ENCODE measurements around the gene SPDYE3. TPM values are rescaled to one million over a fixed set of nuclear protein-coding genes. Genes with fewer than 3 reads are reported as not detected.
"Not testable (repeated sequence)": the region's sequence is repeated elsewhere in the genome, so short reads cannot be mapped to it uniquely, and the experiment has no call there.

The SPDYE3 gene
- total RNA-seq (1 to 10 TPM; 2.8 to 5.7 TPM), polyA plus RNA-seq (ENCODE audit: insufficient read depth, low read depth, low replicate concordance) (3.9 TPM)
- long read RNA-seq, donor 1, partial matches to known transcripts = 6 of 13 reads
- long read RNA-seq, donor 1, other reads (novel, unspliced or antisense) = 7 of 13 reads
- long read RNA-seq, donor 2, partial matches to known transcripts = 7 of 7 reads
- long read RNA-seq, donor 2, other reads (novel, unspliced or antisense) = 0 of 7 reads

- H3K9me3 ChIP-seq; DNase-seq; H3K27me3 ChIP-seq; intact Hi-C loops (cut with DNase I; ENCODE audit: low total_unique reads); H3K4me3 ChIP-seq; H3K27ac ChIP-seq; H3K36me3 ChIP-seq (ENCODE audit: low read depth, missing control alignments); H3K4me1 ChIP-seq: not testable (repeated sequence)
- 87 to 93% methylated on average over 7 to 8 of the region's 8 CpGs for WGBS, 2 donors
These were observed at the start of gene SPDYE3 for GRCh38 chr7:100307402-100307801. Gene SPDYE3 (plus strand): TSS chr7:100307702. CDS start chr7:100307886, 184 bp downstream.

DNA sequence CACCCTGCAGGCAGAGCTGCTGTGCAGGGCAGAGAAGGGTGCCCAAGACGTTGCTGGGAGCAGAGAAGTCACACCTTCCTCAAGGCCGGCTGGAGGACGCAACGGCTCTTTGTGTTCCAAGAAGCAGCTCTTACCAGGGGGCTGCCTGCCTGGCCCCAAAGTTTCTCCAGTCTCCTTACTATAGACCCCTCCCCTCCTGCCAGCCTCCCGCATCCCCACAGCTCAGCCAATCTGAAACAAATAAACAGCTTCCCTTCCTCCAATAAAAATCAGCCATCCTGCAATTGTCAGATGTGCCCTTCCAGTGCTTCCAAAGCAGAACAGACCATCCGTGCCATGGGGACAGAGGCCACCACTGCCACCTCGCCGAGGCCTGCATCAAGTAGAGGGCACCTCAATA lies 47.5 kb upstream of the SPDYE3 start:
- H3K4me3 ChIP-seq; H3K27me3 ChIP-seq; H3K9me3 ChIP-seq; intact Hi-C loops (cut with DNase I; ENCODE audit: low total_unique reads); H3K27ac ChIP-seq; H3K36me3 ChIP-seq (ENCODE audit: low read depth, missing control alignments); H3K4me1 ChIP-seq; DNase-seq: not testable (repeated sequence)
- WGBS, 2 donors = 73 to 74% methylated on average over 8 of the region's 8 CpGs

- intact Hi-C loops (cut with DNase I; ENCODE audit: low total_unique reads); H3K36me3 ChIP-seq (ENCODE audit: low read depth, missing control alignments); H3K4me1 ChIP-seq; H3K27ac ChIP-seq; H3K27me3 ChIP-seq; H3K4me3 ChIP-seq; H3K9me3 ChIP-seq; DNase-seq: not testable (repeated sequence)
- WGBS, 2 donors = 97 to 100% methylated on average over 3 to 4 of the region's 4 CpGs
These were observed 44.6 kb upstream of the SPDYE3 start for GRCh38 chr7:100262896-100263295.

DNA sequence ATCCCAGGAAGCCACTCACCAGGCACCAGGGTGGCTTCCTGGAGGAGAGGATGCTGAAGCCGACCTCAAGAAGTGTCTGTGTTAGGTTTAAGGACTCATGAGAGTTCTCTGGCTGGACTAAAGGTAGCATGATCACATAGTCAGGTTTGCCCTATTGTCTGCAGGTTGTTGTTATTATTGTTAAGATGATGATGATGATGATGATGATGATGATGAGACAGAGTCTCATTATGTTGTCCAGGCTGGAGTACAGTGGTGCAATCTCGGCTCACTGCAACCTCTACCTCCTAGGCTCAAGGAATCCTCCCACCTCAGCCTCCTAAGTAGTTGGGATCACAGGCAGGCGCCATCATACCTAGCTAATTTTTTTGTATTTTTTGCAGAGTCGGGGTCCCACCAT lies 43.3 kb upstream of the SPDYE3 start:
- H3K27ac ChIP-seq; H3K4me3 ChIP-seq; H3K9me3 ChIP-seq; H3K27me3 ChIP-seq; H3K4me1 ChIP-seq; intact Hi-C loops (cut with DNase I; ENCODE audit: low total_unique reads); DNase-seq; H3K36me3 ChIP-seq (ENCODE audit: low read depth, missing control alignments): not testable (repeated sequence)
- WGBS, 2 donors = 91 to 95% methylated on average over 4 of the region's 4 CpGs

DNA sequence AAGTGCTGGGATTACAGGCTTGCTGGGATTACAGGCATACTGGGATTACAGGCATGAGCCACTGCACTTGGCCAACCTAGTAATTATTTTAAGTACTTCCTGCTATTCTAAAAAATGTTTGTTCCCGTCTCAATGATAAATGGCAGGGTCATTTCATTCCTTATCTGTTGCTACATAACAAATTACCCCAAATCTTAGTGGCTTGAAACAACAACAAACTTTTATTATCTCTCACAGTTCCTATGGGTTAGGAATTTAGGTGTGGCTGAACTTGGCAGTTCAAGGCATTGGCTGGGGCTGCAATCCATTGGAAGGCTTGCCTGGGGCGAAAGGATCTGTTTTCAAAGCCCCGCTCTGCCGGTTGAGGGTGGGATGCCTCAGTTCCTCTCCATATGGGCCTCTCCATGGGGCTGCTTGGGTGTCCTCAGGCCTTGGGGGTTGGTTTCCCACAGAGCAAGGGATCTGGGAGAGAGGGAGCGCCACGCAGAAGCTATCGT lies 42.8 kb upstream of the SPDYE3 start:
- H3K9me3 ChIP-seq; H3K4me1 ChIP-seq; DNase-seq; H3K4me3 ChIP-seq; H3K36me3 ChIP-seq (ENCODE audit: low read depth, missing control alignments); H3K27ac ChIP-seq; H3K27me3 ChIP-seq; intact Hi-C loops (cut with DNase I; ENCODE audit: low total_unique reads): not testable (repeated sequence)
- 61 to 78% methylated on average over 7 of the region's 7 CpGs for WGBS, 2 donors

DNA sequence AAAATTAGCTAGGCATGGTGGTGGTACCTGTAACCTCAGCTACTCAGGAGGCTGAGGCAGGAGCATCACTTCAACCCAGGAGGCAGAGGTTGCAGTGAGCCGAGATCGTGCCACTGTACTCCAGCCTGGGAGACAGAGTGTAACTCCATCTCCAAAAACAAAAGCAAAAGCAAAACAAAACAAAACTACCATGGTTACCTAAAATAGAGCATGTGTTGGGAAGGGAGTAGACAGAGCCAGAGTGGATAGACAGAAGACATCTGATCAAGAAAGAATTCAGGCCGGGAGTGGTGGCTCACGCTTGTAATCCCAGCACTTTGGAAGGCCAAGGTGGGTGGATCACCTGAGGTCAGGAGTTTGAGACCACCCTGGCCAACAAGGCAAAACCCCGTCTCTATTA lies 41.7 kb upstream of the SPDYE3 start:
- intact Hi-C loops (cut with DNase I; ENCODE audit: low total_unique reads); H3K4me1 ChIP-seq; DNase-seq; H3K27ac ChIP-seq; H3K4me3 ChIP-seq; H3K36me3 ChIP-seq (ENCODE audit: low read depth, missing control alignments); H3K27me3 ChIP-seq; H3K9me3 ChIP-seq: not testable (repeated sequence)
- 76 to 81% methylated on average over 5 of the region's 5 CpGs for WGBS, 2 donors

DNA sequence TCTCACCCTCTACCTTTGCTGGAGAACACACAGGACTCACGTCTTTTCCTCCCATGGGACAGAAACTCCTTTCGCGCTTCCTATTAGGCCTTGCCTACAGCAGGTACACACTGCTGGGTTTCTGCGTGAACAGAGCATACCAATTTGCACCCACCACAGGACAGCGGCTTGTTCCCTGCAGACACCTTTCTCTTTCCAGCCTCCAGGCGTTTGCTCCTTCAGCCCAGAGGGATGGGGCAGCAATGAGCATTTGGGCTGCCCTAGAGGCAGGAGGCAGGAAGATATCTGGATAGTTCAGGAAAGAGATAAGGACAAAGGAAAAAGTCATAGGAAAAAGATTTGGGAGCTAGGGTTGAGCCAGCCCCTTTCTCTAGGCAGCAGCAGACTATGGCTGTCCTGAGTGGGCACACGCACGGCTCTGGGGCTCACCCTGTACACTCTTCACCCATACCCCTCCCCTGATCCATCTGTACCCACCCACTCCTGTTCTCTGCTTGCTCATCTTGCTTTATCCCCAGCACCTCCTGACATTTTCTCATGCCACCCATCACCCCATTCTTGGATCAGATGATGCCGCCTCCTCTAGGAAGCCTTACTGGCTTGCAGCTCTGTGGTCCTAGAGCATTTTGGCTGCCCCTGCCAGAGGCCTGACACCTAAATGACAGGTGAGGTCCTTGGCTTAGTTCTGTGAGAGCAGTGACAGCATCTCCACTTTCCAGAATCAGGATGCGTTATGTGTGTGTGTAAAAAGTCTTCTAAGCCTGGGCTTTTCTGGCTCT lies 40.7 kb upstream of the SPDYE3 start:
- Histone ChIP-seq H3K36me3 (ENCODE audit: low read depth, missing control alignments) (no peaks in the 10 kb centered on the region), H3K4me3 (no peak overlapping the region), H3K27me3 (no peaks in the 10 kb centered on the region), H3K9me3 (no peaks in the 10 kb centered on the region), H3K4me1 (peaks cover 4% of the 10 kb centered on the region), H3K27ac (no peak overlapping the region)
- intact Hi-C loops (cut with DNase I; ENCODE audit: low total_unique reads) = no loop called here
- WGBS, 2 donors = 85 to 88% methylated on average over 10 of the region's 10 CpGs
- TF ChIP-seq CTCF (IDR thresholded peaks at IDR 0.05) (no peak), POLR2A (IDR thresholded peaks at IDR 0.05) (no peak)
- no peak for DNase-seq

All from testis (tissue), 5 donors.